Ovary (tissue), 9 donors: ENCODE results near the gene NIN. TPM values are rescaled to one million over a fixed set of nuclear protein-coding genes. Genes with fewer than 3 reads are reported as not detected.
"Not testable (repeated sequence)": the region's sequence is repeated elsewhere in the genome, so short reads cannot be mapped to it uniquely, and the experiment has no call there.

Source experiments
- DNase-seq, 5 donors: peaks; one replicate each; pipeline ENCODE4 v3.0.0-alpha.2; 2019 to 2020
- H3K27ac ChIP-seq, 2 donors: fragments of 200-600 bp; one replicate each; pipeline versions ENCODE4 v1.5.1 to v1.8.0; 2019 to 2022
- H3K27me3 ChIP-seq: fragments of 200-600 bp; one replicate; pipeline ENCODE4 v1.8.0; 2022
- H3K36me3 ChIP-seq: fragments of 200-600 bp; sonication (generic); one replicate; pipeline ENCODE4 v1.5.1; 2019
- H3K4me1 ChIP-seq: one replicate; pipeline ENCODE4 v1.8.1; 2013; ENCODE audit warnings: mild to moderate bottlenecking, moderate library complexity; ENCODE audit not compliant: insufficient read depth
- H3K4me3 ChIP-seq: fragments of 200-600 bp; sonication (generic); one replicate; pipeline ENCODE4 v1.5.1; 2017
- H3K9me3 ChIP-seq, 2 donors: fragments of 200-600 bp in 1 of 2; sonication (generic) in 1 of 2; one replicate each; pipeline versions ENCODE4 v1.5.1 to v1.8.1; 2013 to 2019; ENCODE audit warnings: mild to moderate bottlenecking in 1 of 2, moderate library complexity in 1 of 2
- EP300 ChIP-seq: sonication (generic); formaldehyde crosslinking; IDR thresholded peaks from one replicate; pipeline ENCODE4 v1.6.1; 2017; ENCODE audit warnings: antibody characterized with exemption
- POLR2A ChIP-seq: fragments of 450-650 bp; IDR thresholded peaks from one replicate; pipeline ENCODE4 v1.6.1; 2017; ENCODE audit warnings: antibody characterized with exemption, mild to moderate bottlenecking, moderate library complexity
- WGBS, 3 donors: extraction: QIAGEN DNeasy Blood & Tissue Kit in 1 of 3; methylation state at CpG; one replicate each; pipeline versions ENCODE4 v1.1.5 to v1.1.7; 2013 to 2017; 5-methylcytosine and 5-hydroxymethylcytosine counted together
- intact Hi-C, 4 donors: fragments of 100-400 bp; cut with DNase I; formaldehyde crosslinking; loops; one replicate each; pipeline versions ENCODE4 v1.11.0 to v1.15.1; 2022 to 2023
- polyA plus RNA-seq, 2 donors: library from polyadenylated mRNA; stranded (reverse); fragments of 200-250 nt in 1 of 2; fragments of 350-450 nt in 1 of 2; fragmentation: Illumina TruSeq in 1 of 2; extraction: RNeasy Lipid Tissue Mini Kit (QIAGEN cat#74804) in 1 of 2; gene quantifications; one replicate each; pipeline ENCODE4 v1.2.3, GENCODE V29; 2013 to 2014
- total RNA-seq, 7 donors: library from RNA; depleted of rRNA in 2 of 7; stranded (reverse); fragments of >200 nt in 2 of 7; fragmentation: NEBNext Ultra II Directional in 3 of 7; extraction: Animal tissue kit (Norgen Biotek cat#: 25700) in 3 of 7; gene quantifications; one replicate each; pipeline versions ENCODE4 v1.1.0 to v1.2.4, GENCODE V29; 2016 to 2023
- TF ChIP-seq, protein P1 (sequence below), 3 donors: fragments of 450-650 bp in 2 of 3; fragments of 200-600 bp in 1 of 3; IDR thresholded peaks; one replicate each; pipeline versions ENCODE4 v1.5.1 to v1.8.0; 2016 to 2022; ENCODE audit warnings: antibody characterized with exemption in 3 of 3, mild to moderate bottlenecking in 1 of 3
- donor health status: DM: no; HTN: no; CAD: no; lungs with moderate emphysema.
- donor health status: DM: no; HTN: no; CAD: no.
- donor health status: Bipolar disorder and iron deficiency.
- donor health status: DM: yes; HTN: yes; CAD: no.
- donor health status: DM: no; HTN: no; CAD: no.
- donor health status: DM: yes; HTN: yes; CAD: no.

NIN gene
- total and polyA plus RNA-seq, 9 donors: 6.4 to 32.4 (median 28.0) TPM

DNA sequence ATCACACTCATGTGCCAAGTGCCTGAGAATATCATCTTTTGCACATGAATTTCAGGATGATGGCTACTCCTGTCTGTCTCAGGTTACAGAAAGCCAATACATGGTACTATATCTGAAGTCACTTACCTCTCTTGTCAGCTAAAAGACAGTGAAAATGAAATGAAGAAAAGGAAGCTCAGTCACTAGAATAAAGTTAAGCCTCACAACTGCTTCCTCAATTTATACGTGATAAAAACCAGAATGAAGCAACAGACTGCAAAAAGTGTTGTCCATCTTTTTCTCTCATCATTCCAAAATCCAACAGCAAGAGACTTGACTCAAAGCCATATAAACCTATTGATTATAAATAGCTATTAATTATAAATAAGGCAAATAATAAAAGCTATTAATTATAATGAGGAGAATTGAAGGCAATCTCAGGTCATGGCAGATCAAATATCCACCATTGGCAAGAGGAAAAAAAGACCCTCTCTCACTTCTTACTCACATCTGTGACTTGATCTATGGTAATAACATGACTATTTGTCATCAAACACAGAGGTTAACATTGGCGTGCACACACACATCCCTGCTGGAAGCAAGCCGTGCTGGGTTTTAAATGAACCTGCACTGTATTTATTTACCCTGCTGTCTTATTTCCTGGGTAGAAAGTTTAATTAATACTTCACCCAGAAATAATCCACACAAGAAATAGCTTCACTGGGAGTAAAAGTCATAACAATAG is 10.0 kb downstream of the NIN start:
- no peak overlapping the region for H3K4me3 ChIP-seq
- DNase-seq: no peak
- H3K4me1 ChIP-seq: peaks cover 12% of the 10 kb centered on the region
- TF ChIP-seq POLR2A: no peak
- TF ChIP-seq EP300: no peak
- TF ChIP-seq, protein P1, sequence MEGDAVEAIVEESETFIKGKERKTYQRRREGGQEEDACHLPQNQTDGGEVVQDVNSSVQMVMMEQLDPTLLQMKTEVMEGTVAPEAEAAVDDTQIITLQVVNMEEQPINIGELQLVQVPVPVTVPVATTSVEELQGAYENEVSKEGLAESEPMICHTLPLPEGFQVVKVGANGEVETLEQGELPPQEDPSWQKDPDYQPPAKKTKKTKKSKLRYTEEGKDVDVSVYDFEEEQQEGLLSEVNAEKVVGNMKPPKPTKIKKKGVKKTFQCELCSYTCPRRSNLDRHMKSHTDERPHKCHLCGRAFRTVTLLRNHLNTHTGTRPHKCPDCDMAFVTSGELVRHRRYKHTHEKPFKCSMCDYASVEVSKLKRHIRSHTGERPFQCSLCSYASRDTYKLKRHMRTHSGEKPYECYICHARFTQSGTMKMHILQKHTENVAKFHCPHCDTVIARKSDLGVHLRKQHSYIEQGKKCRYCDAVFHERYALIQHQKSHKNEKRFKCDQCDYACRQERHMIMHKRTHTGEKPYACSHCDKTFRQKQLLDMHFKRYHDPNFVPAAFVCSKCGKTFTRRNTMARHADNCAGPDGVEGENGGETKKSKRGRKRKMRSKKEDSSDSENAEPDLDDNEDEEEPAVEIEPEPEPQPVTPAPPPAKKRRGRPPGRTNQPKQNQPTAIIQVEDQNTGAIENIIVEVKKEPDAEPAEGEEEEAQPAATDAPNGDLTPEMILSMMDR (IDR thresholded peaks at IDR 0.05): no peak
- H3K27me3 ChIP-seq: no peaks in the 10 kb centered on the region
- H3K27ac ChIP-seq: no peak overlapping the region
- no peaks in the 10 kb centered on the region for H3K9me3 ChIP-seq
- no peaks in the 10 kb centered on the region for H3K36me3 ChIP-seq
- intact Hi-C loops: no loop called here
- 89 to 92% (median 90%) methylated on average over 3 of the region's 3 CpGs for whole genome bisulfite sequencing, 3 donors

DNA sequence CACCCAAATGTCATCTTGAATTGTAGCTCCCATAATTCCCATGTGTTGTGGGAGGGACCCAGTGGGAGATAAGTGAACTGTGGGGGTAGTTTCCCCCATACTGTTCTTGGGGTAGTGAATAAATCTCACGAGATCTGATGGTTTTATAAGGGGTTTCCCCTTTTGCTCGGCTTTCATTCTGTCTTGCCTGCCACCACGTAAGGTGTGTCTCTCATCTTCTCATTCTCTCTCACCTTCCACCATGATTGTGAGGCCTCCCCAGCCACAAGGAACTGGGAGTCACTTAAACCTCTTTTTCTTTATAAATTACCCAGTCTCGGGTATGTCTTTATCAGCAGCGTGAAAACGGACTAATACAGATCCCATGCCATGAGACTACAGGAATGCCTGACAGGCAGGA is 11.7 kb downstream of the NIN start:
- intact Hi-C loops, H3K27me3 ChIP-seq, H3K36me3 ChIP-seq, H3K4me3 ChIP-seq, H3K27ac ChIP-seq, DNase-seq, H3K9me3 ChIP-seq: not testable (repeated sequence)
- WGBS, 3 donors: 89 to 96% (median 95%) methylated on average over 6 of the region's 6 CpGs
- peaks cover 12% of the 10 kb centered on the region for H3K4me1 ChIP-seq

DNA sequence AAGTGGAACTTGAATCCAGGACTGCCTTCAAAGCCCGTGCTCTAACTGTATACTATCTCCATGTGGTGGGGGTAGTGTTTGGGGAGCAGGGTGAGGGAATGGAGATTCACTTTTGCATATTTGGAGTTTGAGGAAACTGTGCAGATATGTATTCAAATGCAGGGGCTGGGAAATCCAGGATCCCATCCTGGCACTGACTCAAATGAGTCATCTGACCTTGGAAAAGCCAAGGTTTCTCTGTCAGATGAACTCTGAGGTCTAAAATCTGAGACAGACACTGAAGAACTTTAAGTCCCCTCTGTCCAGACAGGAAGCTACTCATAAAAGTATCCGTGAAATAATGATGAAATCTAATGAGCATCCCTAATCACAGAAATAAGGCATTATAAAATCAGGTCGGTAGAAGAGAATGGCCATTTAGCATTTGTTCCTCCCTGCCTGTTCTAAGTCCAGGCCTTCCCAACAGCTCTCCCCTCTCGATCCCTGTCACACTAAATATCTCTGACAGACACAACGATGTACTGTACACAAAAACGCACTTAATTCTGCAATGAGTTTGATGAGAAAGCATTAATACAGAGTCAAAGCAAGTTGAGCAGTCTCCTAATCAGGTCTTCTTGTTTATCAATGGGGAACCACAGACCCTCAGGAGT is 14.4 kb downstream of the NIN start:
- H3K36me3 ChIP-seq: no peaks in the 10 kb centered on the region
- 33 to 36% (median 34%) methylated on average over 6 of the region's 6 CpGs for WGBS, 3 donors
- H3K27me3 ChIP-seq: no peaks in the 10 kb centered on the region
- H3K9me3 ChIP-seq: no peaks in the 10 kb centered on the region
- TF ChIP-seq, protein P1 (IDR thresholded peaks at IDR 0.05): no peak
- TF ChIP-seq EP300 (no peak), POLR2A (no peak)
- H3K27ac ChIP-seq: no peak overlapping the region
- H3K4me1 ChIP-seq: peaks cover 5% of the 10 kb centered on the region
- no peak overlapping the region for H3K4me3 ChIP-seq
- intact Hi-C loops: no loop called here
- peak in 2 of 5 donors; percentile 25 to 47 for DNase-seq

DNA sequence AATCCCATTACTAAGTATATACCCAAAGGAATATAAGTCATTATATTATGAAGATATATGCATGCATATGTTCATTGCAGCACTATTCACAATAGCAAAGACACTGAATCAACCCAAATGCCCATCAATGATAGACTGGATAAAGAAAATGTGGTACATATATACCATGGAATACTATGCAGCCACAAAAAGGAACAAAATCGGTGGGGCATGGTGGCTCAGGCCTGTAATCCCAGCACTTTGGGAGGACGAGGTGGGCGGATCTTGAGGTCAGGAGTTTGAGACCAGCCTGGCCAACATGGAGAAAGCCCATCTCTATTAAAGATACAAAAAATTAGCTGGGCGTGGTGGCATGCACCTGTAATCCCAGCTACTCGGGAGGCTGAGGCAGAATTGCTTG is 15.4 kb downstream of the NIN start:
- H3K9me3 ChIP-seq, DNase-seq, H3K4me3 ChIP-seq, H3K27me3 ChIP-seq, H3K27ac ChIP-seq, H3K4me1 ChIP-seq, intact Hi-C loops, H3K36me3 ChIP-seq: not testable (repeated sequence)
- WGBS, 3 donors: 80 to 95% (median 86%) methylated on average over 5 of the region's 5 CpGs

DNA sequence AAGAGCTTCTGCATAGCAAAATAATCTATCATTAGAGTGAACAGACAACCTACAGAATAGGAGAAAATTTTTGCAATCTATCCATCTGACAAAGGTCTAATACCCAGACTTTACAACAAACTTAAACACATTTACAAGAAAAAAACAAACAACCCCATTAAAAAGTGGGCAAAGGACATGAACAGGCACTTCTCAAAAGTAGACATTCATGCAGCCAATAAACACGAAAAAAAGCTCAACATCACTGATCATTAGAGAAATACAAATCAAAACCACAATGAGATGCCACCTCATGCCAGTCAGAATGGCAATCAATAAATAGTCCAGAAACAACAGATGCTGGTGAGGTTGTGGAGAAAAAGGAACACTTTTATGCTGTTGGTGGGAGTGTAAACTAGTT is 15.9 kb downstream of the NIN start:
- H3K27ac ChIP-seq, H3K27me3 ChIP-seq, intact Hi-C loops, H3K9me3 ChIP-seq, DNase-seq, H3K4me1 ChIP-seq, H3K4me3 ChIP-seq, H3K36me3 ChIP-seq: not testable (repeated sequence)
- 41 to 95% (median 90%) methylated on average over 1 of the region's 1 CpG for WGBS, 3 donors

DNA sequence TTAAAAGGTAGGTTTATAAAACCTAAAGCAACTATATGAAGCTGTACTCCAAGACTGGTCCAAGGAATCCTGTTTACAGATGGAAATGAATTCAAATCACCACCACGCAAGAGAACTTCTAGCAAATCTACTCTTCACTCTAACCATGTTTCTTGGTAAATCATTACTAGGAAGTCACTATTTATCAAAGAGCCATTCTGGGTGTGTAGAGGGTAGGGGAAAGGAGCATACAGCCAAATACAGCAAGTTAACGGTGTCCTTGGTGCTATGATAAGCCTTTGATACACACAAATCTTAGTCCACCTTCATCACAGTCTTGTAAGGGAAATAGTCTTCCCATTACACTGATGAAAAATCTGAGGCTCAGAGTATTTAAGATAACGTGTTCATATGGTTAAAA is 16.8 kb downstream of the NIN start:
- WGBS, 3 donors: 96 to 99% (median 97%) methylated on average over 3 of the region's 3 CpGs
- no peak overlapping the region for H3K27ac ChIP-seq

More for the DNA sequence above, 16.8 kb downstream of the NIN start:
- intact Hi-C loops: no loop called here
- Histone ChIP-seq H3K4me3 (no peak overlapping the region), H3K4me1 (peaks cover 5% of the 10 kb centered on the region), H3K9me3 (no peaks in the 10 kb centered on the region), H3K27me3 (no peaks in the 10 kb centered on the region), H3K36me3 (no peaks in the 10 kb centered on the region)
- no peak for DNase-seq
- TF ChIP-seq, protein P1 (IDR thresholded peaks at IDR 0.05): no peak
- TF ChIP-seq POLR2A (no peak), EP300 (no peak)
